GM12891 (cell line): Measurements from ENCODE around the gene GABRB3.

Source experiments
- DNase-seq: peaks from one replicate; pipeline ENCODE4 v3.0.0; 2011; ENCODE audit warnings: low spot score; ENCODE audit not compliant: insufficient read length
- FAIRE-seq: peaks from 2 replicates; lab custom pipeline; 2011; peaks lifted over from hg19 to GRCh38; lab: Jason Lieb, UNC
- PAX5 ChIP-seq: IDR thresholded peaks from 2 replicates; pipeline ENCODE4 v1.6.1; 2011; ENCODE audit warnings: low read length, moderate library complexity, mild to moderate bottlenecking; ENCODE audit not compliant: insufficient read depth, severe bottlenecking
- POLR2A ChIP-seq: IDR thresholded peaks from 2 replicates; pipeline ENCODE4 v1.6.1; 2011; ENCODE audit warnings: low read depth, low read length, control low read depth
- POLR2AphosphoS5 ChIP-seq: IDR thresholded peaks from 2 replicates; pipeline ENCODE4 v1.6.1; 2011; ENCODE audit warnings: low read depth, low read length, control low read depth
- POU2F2 ChIP-seq: IDR thresholded peaks from 2 replicates; pipeline ENCODE4 v1.6.1; 2011; ENCODE audit warnings: low read depth, mild to moderate bottlenecking, control low read depth, low read length, moderate library complexity
- SPI1 ChIP-seq: IDR thresholded peaks from 2 replicates; pipeline ENCODE4 v1.6.1; 2011; ENCODE audit warnings: low read depth, low read length, control low read depth
- TAF1 ChIP-seq: IDR thresholded peaks from 2 replicates; pipeline ENCODE4 v1.6.1; 2011; ENCODE audit warnings: low read depth, low read length, control low read depth

GABRB3 gene

GRCh38 chr15:26551473-26551872, 221.4 kb downstream of the GABRB3 start:
- no peak for TF ChIP-seq POLR2A
- TF ChIP-seq SPI1, result no peak
- FAIRE-seq, result no peak
- no peak for DNase-seq

- DNase-seq, result no peak
- TF ChIP-seq POLR2A, result no peak
- no peak for TF ChIP-seq POLR2AphosphoS5
- no peak for TF ChIP-seq SPI1
- FAIRE-seq, result no peak
These were observed 222.0 kb downstream of the GABRB3 start for GRCh38 chr15:26550880-26551279.

DNA sequence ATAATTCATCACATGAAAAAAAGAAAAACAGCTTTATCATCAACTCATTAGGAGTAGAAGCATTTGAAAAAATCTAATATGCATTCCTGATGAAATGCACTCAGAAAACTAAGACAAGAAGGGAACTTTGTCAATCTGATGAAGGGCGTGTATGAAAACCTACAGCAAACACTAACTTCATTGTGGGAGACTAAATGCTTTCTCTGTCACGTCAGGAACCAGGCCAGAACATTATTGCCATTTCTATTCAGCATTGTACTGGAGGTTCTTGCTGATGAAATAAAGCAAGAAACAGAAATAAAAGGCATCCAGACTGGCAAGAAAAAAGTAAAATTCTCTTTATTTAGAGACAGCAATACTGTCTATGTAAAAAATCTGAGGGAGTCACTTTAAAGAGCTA, 235.2 kb downstream of the GABRB3 start:
- TF ChIP-seq SPI1 (no peak), POLR2AphosphoS5 (no peak), TAF1 (no peak), POLR2A (no peak)
- DNase-seq (no peak), FAIRE-seq (no peak)

GRCh38 chr15:26531489-26531888, 241.4 kb downstream of the GABRB3 start:
- no peak for TF ChIP-seq POU2F2
- TF ChIP-seq POLR2A, result no peak
- no peak for TF ChIP-seq PAX5
- no peak for TF ChIP-seq POLR2AphosphoS5
- no peak for TF ChIP-seq SPI1
- TF ChIP-seq TAF1, result no peak
- no peak for DNase-seq
- FAIRE-seq, result no peak

GRCh38 chr15:26525096-26525495, 247.8 kb downstream of the GABRB3 start:
- TF ChIP-seq POLR2A, result no peak
- TF ChIP-seq POU2F2, result no peak
- no peak for TF ChIP-seq SPI1
- no peak for TF ChIP-seq TAF1
- TF ChIP-seq POLR2AphosphoS5, result no peak
- TF ChIP-seq PAX5, result no peak
- no peak for DNase-seq

GRCh38 chr15:26521691-26522198, 251.1 kb downstream of the GABRB3 start:
- DNase-seq, result no peak
- FAIRE-seq, result no peak
- TF ChIP-seq POU2F2, result no peak

More at GRCh38 chr15:26525096-26525495, 247.8 kb downstream of the GABRB3 start:
- no peak for FAIRE-seq

- no peak for TF ChIP-seq SPI1
- no peak for TF ChIP-seq PAX5
- TF ChIP-seq POLR2A, result no peak
- no peak for TF ChIP-seq TAF1
- TF ChIP-seq POLR2AphosphoS5, result no peak
- no peak for TF ChIP-seq POU2F2
- DNase-seq (no peak), FAIRE-seq (no peak)
These were observed 251.7 kb downstream of the GABRB3 start for GRCh38 chr15:26521130-26521529.

DNA sequence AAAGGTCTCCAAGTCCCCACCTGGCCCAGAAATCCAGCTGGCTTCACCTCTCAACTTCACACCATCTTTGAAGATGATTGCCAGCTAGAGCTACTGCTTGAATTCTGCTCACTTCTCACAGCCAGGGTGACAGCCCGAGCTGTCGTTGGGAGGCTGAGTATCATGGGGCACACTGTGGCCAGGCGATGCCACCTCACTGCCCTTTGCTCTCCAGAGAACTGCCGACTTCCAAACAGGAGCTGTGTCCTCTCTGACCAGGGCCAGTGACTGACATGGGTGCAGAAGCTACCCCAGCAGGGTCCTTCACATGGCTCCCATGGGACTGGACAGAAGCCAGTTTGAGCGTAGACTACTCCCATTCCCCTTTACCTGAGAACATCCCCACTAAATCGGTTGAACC, 254.0 kb downstream of the GABRB3 start:
- FAIRE-seq (no peak), DNase-seq (no peak)
- TF ChIP-seq POU2F2 (no peak), SPI1 (no peak), POLR2AphosphoS5 (no peak), TAF1 (no peak), POLR2A (no peak), PAX5 (no peak)

DNA sequence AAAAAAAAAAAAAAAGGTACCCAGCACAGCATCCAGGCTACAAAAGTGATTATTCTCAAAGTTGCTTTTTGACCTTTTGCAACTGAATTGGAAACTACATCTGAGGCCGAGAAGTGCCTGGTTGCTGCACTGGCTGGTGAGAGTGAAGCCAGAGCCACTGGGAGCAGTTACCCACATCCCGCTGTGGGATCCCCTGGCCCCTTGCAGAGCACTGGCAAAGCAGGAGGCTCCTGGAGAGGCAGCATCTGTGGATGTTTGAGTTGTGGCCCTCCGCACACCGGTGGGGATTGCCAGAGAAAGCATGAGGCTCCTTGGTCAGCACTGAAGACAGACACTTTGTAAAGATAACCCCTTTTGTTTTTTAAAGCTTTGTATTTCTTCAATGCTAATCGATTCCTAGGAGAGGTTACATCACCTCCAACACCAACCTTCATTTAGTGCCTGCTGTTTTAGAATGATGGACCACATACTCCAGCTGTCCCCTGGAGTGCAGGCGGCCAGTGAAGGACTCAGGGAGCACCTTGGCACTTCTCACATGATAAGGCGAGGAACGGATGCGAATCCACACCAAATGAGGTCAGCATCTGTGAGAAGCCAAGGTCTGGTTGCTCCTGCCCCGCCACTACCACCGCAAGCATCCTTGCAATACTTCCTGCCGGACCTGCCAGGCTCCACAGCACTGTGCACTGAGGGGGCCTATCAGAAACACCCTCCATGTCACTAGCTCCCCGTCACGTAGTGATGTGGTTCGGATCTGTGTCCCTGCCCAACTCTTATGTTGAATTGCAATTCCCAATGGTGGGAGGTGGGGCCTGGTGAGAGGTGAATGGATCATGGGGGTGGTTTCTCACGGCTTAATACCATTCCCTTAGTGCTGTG, 256.5 kb downstream of the GABRB3 start:
- DNase-seq, result no peak
- TF ChIP-seq POLR2AphosphoS5 (no peak), POLR2A (no peak), POU2F2 (no peak), PAX5 (no peak), SPI1 (no peak), TAF1 (no peak)

GRCh38 chr15:26504009-26504408, 268.9 kb downstream of the GABRB3 start:
- no peak for FAIRE-seq
- DNase-seq, result no peak
- no peak for TF ChIP-seq TAF1
- no peak for TF ChIP-seq SPI1
- no peak for TF ChIP-seq POU2F2
- TF ChIP-seq POLR2A, result no peak
- TF ChIP-seq PAX5, result no peak

More for the DNA sequence above, 256.5 kb downstream of the GABRB3 start:
- FAIRE-seq, result no peak
